PC-9 (cell line): Measurements from ENCODE around the gene NR1I2.

ENCODE experiments used
- EZH2 ChIP-seq: fragments of 200-600 bp; sonication (generic); IDR thresholded peaks from 2 replicates; pipeline ENCODE4 v1.8.0; 2017; ENCODE audit warnings: antibody characterized with exemption, low read depth
- TF ChIP-seq, protein P1 (sequence below): fragments of 200-600 bp; sonication (generic); conservative IDR thresholded peaks from 2 replicates; pipeline ENCODE4 v1.6.1; 2017; ENCODE audit warnings: mixed run types, antibody characterized with exemption, mild to moderate bottlenecking, moderate library complexity

DNA sequence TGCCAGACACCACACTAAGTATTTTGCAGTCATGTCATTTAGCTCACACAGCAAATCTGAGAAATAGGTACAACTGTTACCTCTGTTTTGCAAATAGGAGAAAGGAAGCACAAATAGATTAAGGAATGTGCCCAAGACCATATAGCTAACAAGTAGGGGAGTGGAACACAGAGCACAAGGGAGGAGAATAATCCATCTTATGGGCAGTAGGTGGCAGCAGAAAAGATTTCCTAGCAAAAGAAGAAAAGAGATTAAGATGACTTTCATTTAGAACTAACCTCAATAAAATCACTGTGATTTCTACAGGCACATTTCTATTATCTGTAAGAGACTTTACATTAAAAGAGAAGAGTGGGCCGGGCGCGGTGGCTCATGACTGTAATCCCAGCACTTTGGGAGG, 49.1 kb downstream of the NR1I2 start:
- no peak for TF ChIP-seq EZH2
- TF ChIP-seq, protein P1, sequence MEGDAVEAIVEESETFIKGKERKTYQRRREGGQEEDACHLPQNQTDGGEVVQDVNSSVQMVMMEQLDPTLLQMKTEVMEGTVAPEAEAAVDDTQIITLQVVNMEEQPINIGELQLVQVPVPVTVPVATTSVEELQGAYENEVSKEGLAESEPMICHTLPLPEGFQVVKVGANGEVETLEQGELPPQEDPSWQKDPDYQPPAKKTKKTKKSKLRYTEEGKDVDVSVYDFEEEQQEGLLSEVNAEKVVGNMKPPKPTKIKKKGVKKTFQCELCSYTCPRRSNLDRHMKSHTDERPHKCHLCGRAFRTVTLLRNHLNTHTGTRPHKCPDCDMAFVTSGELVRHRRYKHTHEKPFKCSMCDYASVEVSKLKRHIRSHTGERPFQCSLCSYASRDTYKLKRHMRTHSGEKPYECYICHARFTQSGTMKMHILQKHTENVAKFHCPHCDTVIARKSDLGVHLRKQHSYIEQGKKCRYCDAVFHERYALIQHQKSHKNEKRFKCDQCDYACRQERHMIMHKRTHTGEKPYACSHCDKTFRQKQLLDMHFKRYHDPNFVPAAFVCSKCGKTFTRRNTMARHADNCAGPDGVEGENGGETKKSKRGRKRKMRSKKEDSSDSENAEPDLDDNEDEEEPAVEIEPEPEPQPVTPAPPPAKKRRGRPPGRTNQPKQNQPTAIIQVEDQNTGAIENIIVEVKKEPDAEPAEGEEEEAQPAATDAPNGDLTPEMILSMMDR, result no peak; the same call in 1 of the 2 replicates
